Neural crest cell (in vitro differentiated cells): ENCODE data around the gene PTCH1. TPM values are rescaled to one million over a fixed set of nuclear protein-coding genes. Genes with fewer than 3 reads are reported as not detected.

Experiments used
- DNase-seq: peaks from one replicate; pipeline ENCODE4 v3.0.0; 2021; ENCODE audit warnings: low read depth, mixed read lengths, low spot score
- H3K27ac Mint-ChIP-seq: one replicate; pipeline ENCODE4 v1.8.0; 2021; ENCODE audit warnings: mild to moderate bottlenecking, mixed read lengths; ENCODE audit not compliant: unreplicated experiment
- H3K27me3 Mint-ChIP-seq: 2 replicates; pipeline ENCODE4 v1.8.0; 2021; ENCODE audit warnings: low read depth, mild to moderate bottlenecking, mixed read lengths
- H3K36me3 Mint-ChIP-seq: 2 replicates; pipeline ENCODE4 v1.8.0; 2021; ENCODE audit warnings: low read depth, mild to moderate bottlenecking, mixed read lengths
- H3K4me1 Mint-ChIP-seq: 2 replicates; pipeline ENCODE4 v1.8.0; 2021; ENCODE audit warnings: mixed read lengths
- H3K4me3 Mint-ChIP-seq: one replicate; pipeline ENCODE4 v1.8.0; 2021; ENCODE audit warnings: mild to moderate bottlenecking, mixed read lengths
- H3K9me3 Mint-ChIP-seq: 2 replicates; pipeline ENCODE4 v1.8.0; 2021; ENCODE audit warnings: mixed read lengths
- total RNA-seq: library from RNA; stranded (reverse); gene quantifications from 2 replicates; pipeline ENCODE4 v1.2.1, GENCODE V29; 2021
- TF ChIP-seq, protein P1 (sequence below): fragments of 200-600 bp; sonication (generic); conservative IDR thresholded peaks from 2 replicates; pipeline ENCODE4 v1.5.0; 2021; ENCODE audit warnings: antibody characterized with exemption, mild to moderate bottlenecking

The PTCH1 gene
- total RNA-seq, 1 donor from 2014 or later, result 75.6 TPM

DNA sequence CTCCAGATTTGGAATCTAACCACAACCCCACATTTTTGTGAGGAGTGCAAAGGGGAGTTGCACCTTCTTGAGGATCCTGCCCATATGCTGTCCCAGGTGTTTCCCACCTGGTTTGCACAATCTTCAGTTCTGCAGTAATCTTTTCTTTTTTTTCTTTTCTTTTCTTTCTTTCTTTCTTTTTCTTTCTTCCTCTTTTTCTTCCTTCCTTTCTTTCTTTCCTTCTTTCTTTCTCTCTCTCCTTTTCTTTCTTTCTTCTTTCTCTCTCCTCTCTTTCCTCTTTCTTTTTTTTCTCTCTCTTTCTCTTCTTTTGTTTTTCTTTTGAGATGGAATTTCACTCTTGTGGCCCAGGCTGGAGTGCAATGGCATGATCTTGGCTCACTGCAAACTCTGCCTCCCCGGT is 109.2 kb downstream of the PTCH1 start:
- Mint-ChIP-seq H3K4me3 (no peak overlapping the region), H3K4me1 (peaks cover 47% of the 10 kb centered on the region), H3K9me3 (peaks cover 11% of the 10 kb centered on the region), H3K27me3 (no peaks in the 10 kb centered on the region), H3K27ac (no peak overlapping the region), H3K36me3 (peaks cover 12% of the 10 kb centered on the region)
- TF ChIP-seq, protein P1, sequence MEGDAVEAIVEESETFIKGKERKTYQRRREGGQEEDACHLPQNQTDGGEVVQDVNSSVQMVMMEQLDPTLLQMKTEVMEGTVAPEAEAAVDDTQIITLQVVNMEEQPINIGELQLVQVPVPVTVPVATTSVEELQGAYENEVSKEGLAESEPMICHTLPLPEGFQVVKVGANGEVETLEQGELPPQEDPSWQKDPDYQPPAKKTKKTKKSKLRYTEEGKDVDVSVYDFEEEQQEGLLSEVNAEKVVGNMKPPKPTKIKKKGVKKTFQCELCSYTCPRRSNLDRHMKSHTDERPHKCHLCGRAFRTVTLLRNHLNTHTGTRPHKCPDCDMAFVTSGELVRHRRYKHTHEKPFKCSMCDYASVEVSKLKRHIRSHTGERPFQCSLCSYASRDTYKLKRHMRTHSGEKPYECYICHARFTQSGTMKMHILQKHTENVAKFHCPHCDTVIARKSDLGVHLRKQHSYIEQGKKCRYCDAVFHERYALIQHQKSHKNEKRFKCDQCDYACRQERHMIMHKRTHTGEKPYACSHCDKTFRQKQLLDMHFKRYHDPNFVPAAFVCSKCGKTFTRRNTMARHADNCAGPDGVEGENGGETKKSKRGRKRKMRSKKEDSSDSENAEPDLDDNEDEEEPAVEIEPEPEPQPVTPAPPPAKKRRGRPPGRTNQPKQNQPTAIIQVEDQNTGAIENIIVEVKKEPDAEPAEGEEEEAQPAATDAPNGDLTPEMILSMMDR, result no peak
- DNase-seq, result no peak

DNA sequence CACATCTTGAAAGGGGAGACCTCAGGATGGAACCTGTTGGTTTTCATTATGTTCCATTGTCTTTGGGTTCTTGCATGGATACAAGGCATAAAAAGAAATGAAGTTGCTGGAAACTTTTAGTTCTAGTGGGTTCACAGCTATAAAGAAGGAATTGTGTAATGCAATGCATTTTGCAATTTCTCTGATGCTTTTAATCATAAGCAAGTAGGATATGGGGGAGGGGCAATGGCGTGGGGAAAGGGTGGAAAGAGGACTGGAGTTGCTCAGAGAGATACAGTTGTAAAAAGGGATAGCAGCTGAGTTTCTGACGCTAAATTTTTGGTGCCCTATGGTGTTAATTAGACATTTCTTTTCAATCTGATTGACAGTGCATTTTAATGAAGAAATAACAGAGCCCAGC is 110.7 kb downstream of the PTCH1 start:
- Mint-ChIP-seq H3K27ac (no peak overlapping the region), H3K4me3 (no peak overlapping the region), H3K36me3 (peaks cover 14% of the 10 kb centered on the region), H3K4me1 (peaks cover 34% of the 10 kb centered on the region), H3K27me3 (no peaks in the 10 kb centered on the region), H3K9me3 (peaks cover 11% of the 10 kb centered on the region)
- TF ChIP-seq, protein P1, result no peak
- DNase-seq, result no peak

DNA sequence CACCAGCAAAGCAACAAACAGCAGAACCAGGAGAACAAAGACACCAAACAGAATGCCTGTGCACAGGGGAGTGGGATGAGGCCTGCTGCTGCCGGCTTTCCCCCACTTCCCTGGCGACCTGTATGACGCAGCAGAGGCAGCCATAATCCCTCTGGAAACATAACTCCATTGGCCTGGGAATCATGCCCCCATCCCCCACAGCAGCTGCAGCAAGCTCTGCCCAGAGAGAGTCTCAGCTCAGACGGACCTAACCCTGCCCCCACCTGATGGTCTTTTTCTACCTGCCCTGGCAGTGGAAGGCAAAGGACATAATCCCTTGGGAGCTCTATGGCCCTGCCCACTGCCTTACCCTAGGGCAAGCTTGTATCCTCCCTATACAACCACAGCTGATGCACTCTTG is 117.5 kb downstream of the PTCH1 start:
- Mint-ChIP-seq H3K27ac (no peak overlapping the region), H3K9me3 (peaks cover 21% of the 10 kb centered on the region), H3K36me3 (peaks cover 28% of the 10 kb centered on the region), H3K4me3 (no peak overlapping the region), H3K4me1 (no peaks in the 10 kb centered on the region), H3K27me3 (no peaks in the 10 kb centered on the region)
- no peak for DNase-seq
- TF ChIP-seq, protein P1, result no peak

Other genes with a start within 250 kb of the PTCH1 start
- 24.5 and 24.6 TPM in 2 replicates for gene FANCC, start 199.3 kb downstream of the PTCH1 start, total RNA-seq